GM23248 (cell line): ENCODE measurements around the gene CCDC186.

Experiments
- EZH2 ChIP-seq: fragments of 200-600 bp; sonication (generic); IDR thresholded peaks from 2 replicates; pipeline ENCODE4 v1.6.1; 2018; ENCODE audit warnings: antibody characterized with exemption, mild to moderate bottlenecking; ENCODE audit not compliant: insufficient read depth, poor library complexity, severe bottlenecking
- EZH2phosphoT487 ChIP-seq: fragments of 200-600 bp; sonication (generic); IDR thresholded peaks from 2 replicates; pipeline ENCODE4 v1.6.1; 2018; ENCODE audit warnings: antibody characterized with exemption, moderate library complexity, mild to moderate bottlenecking, low read depth; ENCODE audit not compliant: insufficient read depth

- TF ChIP-seq EZH2 = no peak
- TF ChIP-seq EZH2phosphoT487 = no peak
Measured at GRCh38 chr10:114151892-114152291, 22.1 kb downstream of the CCDC186 start.
